GM18951 (cell line): ENCODE results near the gene GSTK1.
"Not testable (repeated sequence)": the region's sequence is repeated elsewhere in the genome, so short reads cannot be mapped to it uniquely, and the experiment has no call there.

ENCODE experiments used
- POLR2A ChIP-seq: IDR thresholded peaks from 4 replicates; pipeline ENCODE4 v1.6.1; 2011; ENCODE audit warnings: mild to moderate bottlenecking; ENCODE audit not compliant: insufficient read length, insufficient read depth; ENCODE audit errors: extremely low read depth
- in situ Hi-C: fragments of 300-500 bp; cut with MboI; formaldehyde crosslinking; loops from one replicate; pipeline ENCODE4 v1.12.0; 2022; ENCODE audit warnings: low sequenced_read_pairs, mixed read lengths, inconsistent platforms; ENCODE audit not compliant: unreplicated experiment

GSTK1 gene

DNA sequence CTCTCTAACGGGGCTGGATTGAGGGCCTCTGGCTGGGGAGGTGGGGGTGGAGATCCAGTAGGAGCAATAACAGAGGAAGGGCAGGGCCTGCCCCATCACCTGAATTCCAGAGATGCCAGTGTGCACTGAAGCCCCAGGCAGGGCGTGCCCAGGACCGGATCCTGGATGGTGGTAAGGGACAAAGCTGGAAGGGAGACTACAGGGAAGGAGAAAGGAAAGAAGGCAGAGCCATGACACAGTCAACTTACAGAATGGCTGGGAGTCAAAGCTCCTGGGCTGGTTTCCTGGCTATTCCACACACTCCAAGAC lies 22.2 kb downstream of the GSTK1 start:
- in situ Hi-C loops: no loop called here
- TF ChIP-seq POLR2A: no peak

- in situ Hi-C loops: no loop called here
- no peak for TF ChIP-seq POLR2A
Observed at GRCh38 chr7:143285806-143286521, 22.7 kb downstream of the GSTK1 start.

- in situ Hi-C loops: no loop called here
- no peak for TF ChIP-seq POLR2A
Observed at GRCh38 chr7:143286522-143286890, 23.3 kb downstream of the GSTK1 start.

GRCh38 chr7:143287339-143287934 lies 24.2 kb downstream of the GSTK1 start:
- in situ Hi-C loops: no loop called here
- no peak for TF ChIP-seq POLR2A

DNA sequence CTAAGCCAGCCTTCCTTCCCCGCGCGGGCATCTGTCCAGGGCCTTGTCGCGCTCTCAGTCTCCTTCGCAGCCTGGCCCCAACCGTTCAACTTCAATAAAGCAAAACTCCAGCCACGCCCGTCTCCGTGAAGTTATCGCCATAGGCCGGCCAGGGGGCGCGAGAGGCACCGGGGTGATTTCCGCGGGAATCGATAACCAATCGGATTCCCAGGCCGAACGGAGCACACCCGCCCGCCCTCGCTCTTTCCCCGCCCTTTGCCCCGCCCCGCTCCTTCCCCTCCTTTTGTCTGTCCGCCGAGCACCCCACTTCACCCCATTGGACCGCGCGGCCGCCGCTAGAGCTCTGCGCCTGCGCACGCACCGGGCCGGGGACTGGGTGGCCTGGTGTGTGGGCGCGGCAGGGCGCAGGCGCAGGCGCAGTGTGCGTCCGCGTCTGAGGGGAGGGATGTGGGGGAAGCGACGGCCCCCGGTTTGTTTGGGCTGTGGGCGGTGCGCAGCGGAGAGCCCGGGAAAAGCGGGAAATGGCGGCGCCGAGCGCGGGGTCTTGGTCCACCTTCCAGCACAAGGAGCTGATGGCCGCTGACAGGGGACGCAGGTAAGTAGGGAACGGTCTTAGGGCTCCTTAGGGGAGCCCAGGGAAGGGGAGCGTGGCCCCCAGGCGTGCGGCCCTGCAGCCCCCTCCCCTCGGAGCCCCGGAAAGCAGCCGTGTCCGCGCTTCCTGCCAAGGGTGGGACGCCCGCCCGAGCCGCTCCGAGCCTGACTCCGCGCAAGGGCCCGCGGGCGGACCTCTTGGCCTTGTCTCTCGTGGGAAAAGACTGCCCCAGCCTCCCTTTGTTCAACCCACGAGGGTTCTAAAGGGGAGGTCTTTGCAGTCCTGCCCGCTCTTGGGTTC lies 24.9 kb downstream of the GSTK1 start, which contains the start of gene CASP2:
CASP2 (plus strand) TSS at position 417 of the 892 bp plus-strand sequence; CDS start at position 522, 105 bp downstream.
- in situ Hi-C loops: no loop called here
- TF ChIP-seq POLR2A: peak; percentile 89

DNA sequence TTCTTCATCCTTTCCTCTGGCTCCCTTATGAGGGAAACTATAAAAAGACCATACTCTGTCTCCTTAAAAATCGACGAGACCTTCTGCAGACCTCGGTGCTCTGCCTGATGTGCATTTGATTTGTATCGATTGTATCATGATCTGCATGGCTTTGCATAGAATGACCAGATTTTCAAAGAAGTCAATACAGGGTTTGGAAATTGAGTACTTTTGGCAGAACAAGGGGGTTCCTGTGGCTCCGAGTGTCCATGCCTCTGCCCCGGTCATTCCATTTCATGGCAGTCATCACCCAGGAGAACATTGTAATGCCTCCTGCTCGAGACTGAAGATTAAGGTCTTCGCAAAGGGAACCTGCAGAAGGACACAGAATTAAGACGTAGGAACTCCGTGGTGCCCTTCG lies 25.6 kb downstream of the GSTK1 start:
- no peak for TF ChIP-seq POLR2A
- in situ Hi-C loops: no loop called here

DNA sequence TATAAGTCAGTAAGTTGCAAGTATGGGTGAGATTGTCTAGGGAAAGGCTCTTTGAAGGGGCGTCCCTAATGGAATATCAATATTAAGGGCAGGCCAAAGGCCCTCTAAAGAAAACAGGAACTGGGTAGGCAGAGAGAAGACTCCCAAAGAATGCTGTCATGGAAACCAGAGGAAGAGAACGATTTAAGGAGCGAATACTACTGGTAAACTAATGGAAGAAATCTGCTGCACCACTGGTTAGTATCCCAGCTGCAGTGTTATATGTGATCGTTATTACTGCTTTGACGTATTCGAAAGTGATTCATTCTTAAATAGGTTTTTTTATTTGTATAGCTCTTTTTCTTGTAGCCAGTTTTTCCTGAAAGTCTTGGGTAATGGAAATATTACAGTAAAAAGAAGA lies 26.2 kb downstream of the GSTK1 start:
- in situ Hi-C loops: no loop called here
- no peak for TF ChIP-seq POLR2A

- in situ Hi-C loops: not testable (repeated sequence)
Observed at GRCh38 chr7:143289888-143290287, 26.6 kb downstream of the GSTK1 start.

DNA sequence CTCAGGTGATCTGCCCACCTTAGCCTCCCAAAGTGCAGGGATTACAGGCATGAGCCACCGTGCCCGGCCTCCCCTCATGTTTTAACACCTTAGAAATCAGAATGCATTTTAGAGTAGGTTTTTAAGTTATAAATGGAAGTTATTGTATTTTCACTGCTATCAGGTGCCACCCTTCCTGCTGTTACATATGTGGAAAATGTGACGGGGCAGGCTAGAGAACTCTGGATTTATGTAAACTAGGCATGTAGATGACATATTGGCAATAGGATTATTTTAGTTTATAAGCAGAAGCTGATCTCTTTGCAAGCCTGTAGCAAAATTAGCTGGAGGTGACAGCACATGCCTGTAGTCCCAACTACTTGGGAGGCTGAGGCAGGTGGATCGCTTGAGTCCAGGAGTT lies 27.1 kb downstream of the GSTK1 start:
- in situ Hi-C loops: no loop called here
- no peak for TF ChIP-seq POLR2A

- in situ Hi-C loops: no loop called here
- no peak for TF ChIP-seq POLR2A
Observed at GRCh38 chr7:143292876-143293275, 29.6 kb downstream of the GSTK1 start.

DNA sequence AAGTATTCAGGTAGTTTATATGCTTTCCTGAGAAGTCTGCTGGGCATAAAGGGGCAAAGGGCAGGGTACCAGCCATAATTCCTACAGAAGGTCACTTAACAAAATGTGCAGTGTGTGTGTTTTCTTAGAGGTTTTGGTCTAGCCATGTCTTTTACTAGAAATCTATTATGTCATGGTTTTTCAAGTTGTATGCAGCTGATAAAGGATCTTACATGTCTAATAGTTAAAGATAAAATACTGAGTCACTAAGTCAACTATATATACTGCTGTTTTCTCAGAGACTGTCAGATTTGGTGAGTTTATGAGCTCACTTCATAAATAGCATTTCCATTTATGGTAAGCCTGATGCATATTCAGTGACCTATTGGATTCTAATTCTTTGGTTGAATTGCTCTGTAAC lies 32.6 kb downstream of the GSTK1 start:
- in situ Hi-C loops: no loop called here
- no peak for TF ChIP-seq POLR2A

- in situ Hi-C loops: no loop called here
- no peak for TF ChIP-seq POLR2A
Observed at GRCh38 chr7:143296686-143297085, 33.4 kb downstream of the GSTK1 start.

- in situ Hi-C loops: no loop called here
- no peak for TF ChIP-seq POLR2A
Observed at GRCh38 chr7:143299346-143299745, 36.1 kb downstream of the GSTK1 start.

GRCh38 chr7:143299840-143300239 lies 36.6 kb downstream of the GSTK1 start:
- no peak for TF ChIP-seq POLR2A
- in situ Hi-C loops: no loop called here
